ENCODE measurements around the gene PRKCB. TPM values are rescaled to one million over a fixed set of nuclear protein-coding genes. Genes with fewer than 3 reads are reported as not detected.
"Not testable (repeated sequence)": the region's sequence is repeated elsewhere in the genome, so short reads cannot be mapped to it uniquely, and the experiment has no call there.

Gene PRKCB
- total RNA-seq, 1 experiment from 2014 or later: not detected

DNA sequence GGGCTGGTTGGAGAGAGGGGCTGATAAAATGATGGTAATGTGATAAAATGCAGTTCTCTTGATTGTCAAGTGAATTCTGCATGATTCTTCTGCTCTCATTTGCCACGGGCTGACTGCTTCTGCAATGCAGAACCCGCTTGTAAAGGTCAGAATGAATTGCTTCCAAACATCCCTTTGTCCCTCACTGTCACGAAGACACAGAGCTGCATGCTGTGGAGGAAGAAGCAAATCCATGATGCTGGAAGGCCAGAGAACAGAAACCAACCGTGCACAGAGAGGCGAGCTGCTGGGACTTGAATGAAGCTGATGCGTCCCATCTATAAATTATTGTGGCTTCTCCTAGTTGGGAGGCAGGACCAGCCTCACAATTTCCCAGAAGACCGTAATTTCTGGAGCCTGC, 171.6 kb downstream of the PRKCB start:
- DNase-seq (ENCODE audit: low spot score): no peak

DNA sequence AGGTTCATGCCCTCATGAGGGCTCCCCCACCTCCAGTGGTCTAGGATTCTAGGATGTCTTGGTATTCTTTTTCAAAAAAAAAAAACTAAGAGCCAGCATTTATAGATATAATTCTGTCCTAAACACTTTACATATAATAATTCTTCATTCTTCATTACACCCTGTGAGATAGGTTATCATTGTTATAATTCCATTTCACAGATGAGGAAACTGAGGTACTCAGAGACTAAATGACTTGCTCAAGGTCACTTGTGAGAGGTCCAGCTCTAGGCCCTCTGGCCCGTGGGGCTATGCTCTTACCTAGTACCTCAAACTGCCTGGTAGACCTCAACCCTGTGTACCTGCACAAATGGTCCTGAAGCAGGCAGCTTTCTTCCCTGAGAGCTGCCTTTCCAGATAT, 172.2 kb downstream of the PRKCB start:
- no peak for DNase-seq (ENCODE audit: low spot score)

DNA sequence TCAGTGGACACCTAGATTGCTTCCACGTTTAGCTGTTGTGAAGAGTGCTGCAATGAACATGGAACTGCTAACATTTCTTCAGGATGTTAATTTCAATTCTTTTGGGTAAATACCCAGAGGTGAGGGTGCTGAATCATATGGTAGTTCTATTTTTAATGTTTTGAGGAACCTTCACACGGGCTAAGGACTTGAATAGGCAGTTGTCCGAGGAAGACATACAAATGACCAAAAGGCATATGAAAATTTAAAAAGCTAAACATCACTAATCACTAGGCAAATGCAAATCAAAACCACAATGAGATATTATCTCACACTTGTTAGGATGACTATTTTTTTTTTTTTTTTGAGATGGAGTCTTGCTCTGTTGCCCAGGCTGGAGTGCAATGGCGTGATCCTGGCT, 173.3 kb downstream of the PRKCB start:
- no peak for DNase-seq (ENCODE audit: low spot score)

DNA sequence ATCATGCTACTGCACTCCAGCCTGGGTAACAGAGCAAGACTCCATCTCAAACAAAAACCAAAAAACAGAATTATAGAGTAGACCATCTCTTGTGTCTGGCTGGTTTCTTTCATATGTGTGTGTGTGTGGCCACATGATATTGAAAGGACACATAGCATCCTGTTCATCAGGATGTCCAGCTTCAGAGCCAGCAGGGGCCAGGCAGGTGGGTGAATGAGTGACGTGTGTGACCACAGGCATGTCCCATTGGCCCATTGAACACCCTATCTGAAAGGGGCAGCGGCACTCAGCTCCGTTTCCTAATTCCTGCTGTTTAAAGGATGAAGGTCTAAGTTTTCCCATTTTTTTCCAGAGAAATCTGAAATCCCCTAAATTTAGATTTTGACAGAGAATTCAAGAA, 174.2 kb downstream of the PRKCB start:
- DNase-seq (ENCODE audit: low spot score): no peak

DNA sequence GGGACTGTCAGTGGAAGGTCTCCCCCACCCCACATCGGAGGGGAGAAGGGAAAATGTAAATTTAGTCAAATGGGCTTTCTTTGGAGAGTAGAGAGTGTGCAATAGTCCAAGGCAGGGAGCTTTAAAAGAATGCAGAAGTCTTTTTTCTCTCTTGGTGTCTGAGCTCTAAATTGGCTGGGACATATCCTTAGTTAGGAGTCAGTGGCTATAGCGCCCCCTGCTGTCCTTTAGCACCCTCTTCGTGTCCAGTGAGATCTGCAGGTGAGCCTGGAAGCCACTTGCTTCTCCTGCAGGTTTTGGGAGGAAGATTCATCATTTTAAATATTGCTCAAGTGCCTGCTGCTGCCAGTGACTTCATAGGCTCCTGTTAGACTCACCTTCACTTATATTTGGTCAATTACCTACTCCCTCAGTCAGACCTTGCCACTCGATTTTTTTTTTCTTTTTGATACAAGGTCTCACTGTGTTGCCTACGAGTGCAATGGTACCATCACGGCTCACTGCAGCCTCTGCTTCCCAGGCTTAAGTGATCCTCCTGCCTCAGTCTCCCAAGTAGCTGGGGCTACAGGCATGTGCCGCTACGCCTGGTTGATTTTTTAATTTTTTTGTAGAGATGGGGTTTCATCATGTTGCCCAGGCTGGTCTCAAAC, 174.8 kb downstream of the PRKCB start:
- DNase-seq (ENCODE audit: low spot score): peak; percentile 66

DNA sequence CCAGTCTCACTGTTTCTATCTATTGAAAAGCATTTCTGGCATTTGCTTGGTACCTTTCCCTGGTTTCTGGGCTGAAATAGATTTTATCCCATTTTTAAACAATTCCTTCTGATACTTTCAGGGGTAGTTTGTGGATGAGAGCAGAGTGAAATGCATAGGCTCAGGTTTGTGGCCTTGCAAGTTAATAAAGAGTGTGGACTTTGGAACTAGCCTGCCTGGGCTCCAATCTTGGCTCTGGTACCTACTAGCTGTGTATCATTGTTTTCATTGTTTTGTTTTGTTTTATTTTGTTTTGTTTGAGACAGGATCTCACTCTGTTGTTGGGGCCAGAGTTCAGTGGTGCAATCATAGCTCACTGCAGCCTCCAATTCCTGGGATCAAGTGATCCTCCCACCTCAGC, 175.5 kb downstream of the PRKCB start:
- no peak for DNase-seq (ENCODE audit: low spot score)

DNA sequence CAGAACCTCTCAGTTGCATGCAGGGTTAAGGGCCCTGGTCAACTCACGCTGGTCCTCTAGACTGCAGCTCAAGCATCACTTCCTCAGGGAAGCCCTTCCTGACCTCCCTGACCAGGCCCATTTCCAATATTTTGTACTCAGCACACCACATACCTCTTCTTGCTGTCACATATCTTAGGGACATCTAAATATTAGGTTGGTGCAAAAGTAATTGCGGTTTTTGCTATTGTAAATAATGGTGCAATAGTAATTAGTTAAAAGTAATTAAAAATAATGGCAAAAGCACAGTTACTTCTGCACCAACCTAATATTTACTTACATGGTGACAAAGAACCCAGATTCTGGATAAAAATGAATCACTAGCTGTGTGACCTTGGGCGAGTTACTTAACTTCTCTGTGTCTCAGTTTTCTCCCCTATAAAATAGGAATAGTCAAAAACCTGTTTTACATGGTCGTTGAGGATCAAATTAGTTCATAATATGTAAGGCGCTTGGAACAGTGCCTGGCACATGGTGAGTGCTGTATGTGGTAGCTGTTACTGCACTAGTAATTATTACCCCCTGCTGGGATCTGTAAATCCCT, 177.4 kb downstream of the PRKCB start:
- DNase-seq (ENCODE audit: low spot score): no peak

DNA sequence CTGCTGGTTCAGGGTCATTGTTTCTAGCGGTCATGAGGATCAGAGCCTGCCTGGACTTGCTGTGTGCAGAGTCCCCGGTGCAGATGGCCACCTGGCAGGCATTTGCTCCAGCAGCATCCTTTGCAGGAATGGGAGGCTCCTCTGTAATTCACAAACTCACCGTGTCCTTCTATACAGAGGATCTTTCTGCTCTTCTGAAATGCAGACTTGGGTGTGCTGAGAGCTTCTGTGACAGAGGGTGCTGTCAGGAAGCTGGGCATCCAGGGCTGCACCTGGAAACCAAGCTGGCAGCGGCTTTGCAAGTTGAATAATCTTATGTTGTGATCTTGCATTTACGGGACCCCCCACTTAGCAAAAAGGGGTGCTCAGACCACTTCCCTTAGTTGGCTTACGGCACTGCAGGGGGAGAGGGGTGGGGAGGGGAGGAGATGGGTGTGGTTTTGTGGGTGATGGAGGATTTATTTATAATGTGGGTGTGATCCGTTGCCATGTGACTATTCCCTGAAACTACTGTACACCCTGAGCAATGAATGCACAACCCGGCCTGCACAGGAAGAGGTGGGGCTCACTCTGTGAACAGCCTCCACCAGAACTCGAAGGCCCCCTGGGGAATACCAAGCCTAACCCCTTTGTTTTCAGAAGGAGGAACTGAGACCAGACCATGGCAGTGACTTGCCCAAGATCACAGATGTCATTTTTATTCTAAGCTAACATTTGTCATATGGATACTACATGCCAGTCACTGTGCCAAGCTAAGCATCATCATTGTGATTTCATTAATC, 178.3 kb downstream of the PRKCB start:
- no peak for DNase-seq (ENCODE audit: low spot score)

DNA sequence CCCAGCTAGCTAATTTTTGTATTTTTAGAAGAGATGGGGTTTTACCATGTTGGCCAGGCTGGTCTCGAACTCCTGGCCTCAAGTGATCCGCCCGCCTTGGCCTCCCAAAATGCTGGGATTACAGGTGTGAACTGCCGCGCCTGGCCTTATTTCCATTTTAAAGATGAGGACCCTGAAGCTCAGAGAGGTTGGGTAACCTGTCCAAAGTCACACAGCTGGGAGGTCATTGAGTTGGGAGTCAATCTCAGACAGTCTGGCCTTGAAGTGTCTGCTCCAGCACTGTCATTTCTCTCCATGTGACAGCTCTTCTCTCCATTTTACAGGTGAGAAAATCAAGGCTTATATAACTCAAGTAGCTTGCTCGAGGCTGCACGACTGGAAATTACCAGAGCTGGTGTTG, 179.2 kb downstream of the PRKCB start:
- not testable (repeated sequence) for DNase-seq (ENCODE audit: low spot score)

DNA sequence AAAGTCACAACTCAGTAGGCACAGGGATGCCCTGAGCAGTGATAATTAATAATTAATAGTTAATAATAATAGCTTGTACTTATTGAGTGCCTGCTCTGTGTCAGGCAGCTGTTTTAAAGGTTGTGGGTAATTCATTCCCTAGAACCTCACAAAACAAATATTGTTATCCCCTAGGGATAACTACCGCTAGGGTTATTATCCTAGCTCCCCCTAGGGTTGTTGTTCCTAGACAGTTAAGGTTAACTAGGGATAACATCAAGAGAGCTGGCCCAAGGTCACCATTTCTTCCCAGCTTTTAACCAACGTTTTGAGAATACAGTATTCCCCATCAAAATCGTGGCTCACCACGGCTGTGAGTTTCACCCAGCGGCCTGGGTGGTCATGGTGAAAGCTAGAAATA, 180.1 kb downstream of the PRKCB start:
- DNase-seq (ENCODE audit: low spot score): no peak

DNA sequence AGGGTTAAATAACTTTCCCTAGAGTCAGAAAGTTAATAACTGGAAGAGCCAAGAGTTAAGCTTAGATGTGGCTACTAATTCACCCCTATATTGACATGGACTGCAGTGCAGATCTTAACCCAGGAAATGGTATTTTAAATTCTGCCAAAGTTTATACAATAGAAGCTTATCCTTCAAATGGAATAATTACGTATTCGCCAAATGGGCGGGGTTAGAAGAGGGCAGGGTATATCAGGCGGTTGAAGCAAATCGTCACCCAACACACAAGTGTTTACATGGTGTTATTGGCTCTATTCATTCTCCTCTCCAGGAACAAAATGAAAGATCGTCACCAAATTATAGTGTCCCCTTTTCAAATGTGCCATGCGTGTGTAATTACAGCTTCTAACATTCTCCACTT, 182.7 kb downstream of the PRKCB start:
- no peak for DNase-seq (ENCODE audit: low spot score)

DNA sequence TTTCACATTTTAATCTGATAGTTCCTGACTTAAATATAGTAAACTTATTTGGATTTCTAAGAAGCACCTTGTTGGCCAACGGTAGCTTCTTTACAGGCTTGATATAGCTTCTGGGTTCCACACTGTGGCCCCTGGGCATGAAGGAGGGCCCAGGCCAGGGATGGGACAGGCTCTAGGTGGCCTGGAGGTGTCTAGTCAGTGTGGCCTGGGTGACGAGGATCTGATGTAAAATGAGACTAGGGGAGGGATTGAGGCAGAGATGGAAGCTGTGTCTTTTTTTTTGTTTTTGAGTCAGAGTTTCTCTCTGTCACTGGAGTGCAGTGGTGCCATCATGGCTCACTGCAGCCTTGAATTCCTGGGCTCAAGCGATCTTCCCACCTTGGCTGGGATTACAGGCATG, 187.0 kb downstream of the PRKCB start:
- DNase-seq (ENCODE audit: low spot score): no peak

DNA sequence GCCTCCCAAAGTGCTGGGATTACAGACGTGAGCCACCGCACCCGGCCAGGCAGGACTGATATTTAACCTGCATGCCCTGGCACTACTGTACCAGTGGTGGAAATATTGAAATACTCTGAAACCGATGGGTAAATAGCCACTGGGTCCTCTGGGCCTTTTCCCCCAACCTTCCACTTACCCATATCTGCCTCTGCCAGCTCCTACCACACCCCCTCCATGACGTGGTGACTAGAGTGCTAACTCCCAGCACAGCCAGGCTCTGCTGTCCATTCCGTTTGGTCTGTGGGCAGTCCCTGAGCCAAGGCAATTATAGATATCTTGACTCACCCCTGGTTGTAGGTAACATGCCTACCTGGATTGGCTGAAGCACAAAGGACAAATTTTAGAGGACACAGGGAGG, 187.8 kb downstream of the PRKCB start:
- no peak for DNase-seq (ENCODE audit: low spot score)

DNA sequence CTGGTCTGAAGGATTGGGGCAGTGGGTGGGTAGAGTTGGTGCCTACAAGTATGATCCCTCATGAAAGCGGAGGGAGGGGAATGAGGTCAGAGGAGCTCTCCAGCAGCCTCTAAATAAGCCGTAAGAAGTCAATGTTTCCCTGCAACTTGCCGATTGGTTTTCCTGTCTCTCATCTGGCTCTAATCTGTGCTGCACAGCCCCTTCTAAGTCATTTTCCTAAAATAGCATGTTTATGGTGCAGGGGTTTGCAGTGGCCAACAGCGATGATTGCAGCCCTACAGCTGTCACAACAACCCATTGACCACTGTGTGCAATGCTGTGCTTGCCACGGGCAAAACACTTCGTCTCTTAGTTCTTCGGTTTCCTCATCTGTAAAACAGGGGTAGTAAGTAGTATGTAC, 189.2 kb downstream of the PRKCB start:
- no peak for DNase-seq (ENCODE audit: low spot score)

DNA sequence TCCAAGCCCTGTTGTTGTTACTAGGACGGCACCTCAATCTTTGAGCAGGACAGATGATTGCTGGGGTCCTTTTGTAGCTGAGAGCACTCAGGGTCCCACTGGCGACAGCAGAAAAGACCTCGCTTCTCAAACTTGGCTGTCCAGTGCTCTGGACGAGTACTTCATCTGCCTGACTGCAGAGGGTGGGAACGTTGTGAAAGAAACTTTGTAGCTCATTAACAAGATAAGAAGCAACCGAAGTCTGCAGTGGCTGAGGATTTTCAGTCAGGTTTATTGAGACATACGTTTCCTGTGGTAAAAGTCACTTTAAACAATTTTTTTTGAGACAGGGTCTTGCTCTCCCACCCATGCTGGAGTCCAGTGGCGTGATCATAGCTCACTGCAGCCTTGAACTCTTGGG, 191.7 kb downstream of the PRKCB start:
- no peak for DNase-seq (ENCODE audit: low spot score)

DNA sequence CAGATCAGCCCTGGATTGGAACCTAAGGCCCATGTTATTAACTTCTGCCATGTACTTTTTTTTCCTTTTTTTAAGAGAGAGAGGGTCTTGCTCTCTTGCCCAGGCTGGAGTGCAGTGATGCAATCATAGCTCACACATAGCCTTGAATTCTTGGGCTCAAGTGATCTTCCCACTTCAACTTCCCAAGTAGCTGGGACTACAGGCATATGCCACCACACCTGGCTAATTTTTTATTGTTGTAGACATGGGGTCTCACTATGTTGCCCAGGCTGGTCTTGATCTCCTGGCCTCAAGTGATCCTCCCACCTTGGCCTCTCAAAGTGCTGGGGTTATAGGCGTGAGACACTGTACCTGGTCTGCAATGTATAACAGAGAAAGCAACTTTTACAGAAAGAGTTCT, 194.1 kb downstream of the PRKCB start:
- not testable (repeated sequence) for DNase-seq (ENCODE audit: low spot score)

DNA sequence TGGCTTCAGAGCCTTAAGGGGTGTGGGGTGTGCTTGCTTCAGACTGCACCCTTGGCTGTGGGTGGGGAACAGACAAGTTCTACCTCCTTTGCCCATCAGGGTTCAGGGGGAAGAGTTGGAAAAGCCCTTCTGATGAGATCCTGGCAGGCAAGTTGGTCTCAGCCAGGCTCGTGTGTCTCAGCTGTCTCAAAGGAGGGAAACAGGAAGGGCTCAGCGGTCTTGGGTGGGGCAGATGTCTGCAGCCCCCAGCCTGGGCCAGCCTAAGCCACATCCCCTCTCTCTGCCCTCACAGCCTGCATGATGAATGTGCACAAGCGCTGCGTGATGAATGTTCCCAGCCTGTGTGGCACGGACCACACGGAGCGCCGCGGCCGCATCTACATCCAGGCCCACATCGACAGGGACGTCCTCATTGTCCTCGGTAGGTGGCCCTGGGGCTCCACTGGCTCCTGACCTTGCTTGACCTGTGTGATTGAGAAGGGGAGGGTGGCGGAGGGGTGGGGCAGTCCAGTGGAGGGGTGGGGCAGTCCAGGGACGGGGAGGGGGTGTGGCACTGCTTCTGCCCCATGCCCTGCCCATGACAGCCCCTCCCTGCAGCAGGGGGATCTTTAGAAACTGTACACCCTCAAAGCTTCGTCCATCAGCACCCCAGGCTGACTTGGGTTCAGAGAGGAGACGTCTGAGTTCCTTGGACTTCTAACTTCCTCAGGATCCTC, 199.5 kb downstream of the PRKCB start:
- DNase-seq (ENCODE audit: low spot score): no peak

DNA sequence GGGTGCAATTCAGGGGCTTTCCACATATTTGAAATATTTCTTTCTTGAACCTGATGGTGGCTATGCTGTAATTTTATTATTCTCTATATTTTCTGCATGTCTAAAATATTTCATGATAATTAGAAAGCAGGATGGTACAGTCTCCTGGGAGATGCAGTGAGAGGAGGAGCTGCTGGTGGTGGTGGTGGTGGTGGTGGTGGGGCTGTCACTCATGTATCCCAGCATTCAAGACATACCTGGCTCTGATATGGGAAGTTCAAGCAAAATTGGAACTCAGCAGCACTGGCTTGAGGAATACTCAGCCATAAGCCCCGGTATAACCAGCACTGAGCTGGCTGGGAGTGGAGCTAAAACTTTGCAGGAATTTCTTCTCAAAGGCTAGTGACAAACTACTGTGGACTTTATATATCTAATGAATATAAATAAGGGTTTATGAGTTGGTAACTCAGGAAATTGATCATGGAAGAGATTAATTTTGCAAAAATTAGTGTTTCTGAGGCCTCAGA, 200.3 kb downstream of the PRKCB start:
- DNase-seq (ENCODE audit: low spot score): no peak

DNA sequence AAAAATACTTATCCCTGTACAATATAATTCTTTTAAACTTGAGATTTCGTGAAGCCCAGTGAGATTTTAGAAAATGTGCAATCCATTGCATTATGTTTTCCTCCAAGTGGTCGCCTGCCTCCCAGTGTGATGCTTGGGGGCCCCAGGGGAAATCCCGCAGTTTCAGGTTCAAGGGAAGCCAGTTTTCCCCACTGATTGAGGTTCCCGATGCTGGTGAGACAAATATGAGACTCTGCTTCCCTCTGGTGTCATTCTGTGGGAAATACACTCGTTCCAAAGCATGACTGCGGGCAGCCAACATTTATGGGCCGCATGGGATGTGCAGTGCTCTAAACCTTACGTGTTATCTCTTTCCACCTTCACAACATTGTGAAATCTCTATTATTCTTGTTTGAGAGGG, 200.8 kb downstream of the PRKCB start:
- peak; percentile 52 for DNase-seq (ENCODE audit: low spot score)

DNA sequence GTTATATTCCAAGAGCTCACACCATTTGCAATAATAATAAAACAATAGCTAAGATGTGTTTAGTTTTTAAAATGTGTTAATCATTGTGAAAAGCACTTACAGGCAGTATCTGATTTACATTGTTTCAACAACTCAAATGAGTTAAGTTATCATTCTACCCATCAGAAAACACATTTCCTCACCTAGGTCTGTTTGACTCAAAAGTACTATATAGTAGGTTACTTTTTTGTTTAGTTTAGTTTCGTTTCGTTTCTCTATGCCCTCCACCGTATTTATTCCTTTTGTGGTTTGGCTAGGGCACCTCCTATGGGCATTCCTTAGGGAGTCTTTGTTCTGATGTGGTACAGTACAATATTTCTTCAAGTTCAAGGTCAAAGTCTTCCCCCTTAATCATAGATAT, 201.6 kb downstream of the PRKCB start:
- DNase-seq (ENCODE audit: low spot score): no peak

DNA sequence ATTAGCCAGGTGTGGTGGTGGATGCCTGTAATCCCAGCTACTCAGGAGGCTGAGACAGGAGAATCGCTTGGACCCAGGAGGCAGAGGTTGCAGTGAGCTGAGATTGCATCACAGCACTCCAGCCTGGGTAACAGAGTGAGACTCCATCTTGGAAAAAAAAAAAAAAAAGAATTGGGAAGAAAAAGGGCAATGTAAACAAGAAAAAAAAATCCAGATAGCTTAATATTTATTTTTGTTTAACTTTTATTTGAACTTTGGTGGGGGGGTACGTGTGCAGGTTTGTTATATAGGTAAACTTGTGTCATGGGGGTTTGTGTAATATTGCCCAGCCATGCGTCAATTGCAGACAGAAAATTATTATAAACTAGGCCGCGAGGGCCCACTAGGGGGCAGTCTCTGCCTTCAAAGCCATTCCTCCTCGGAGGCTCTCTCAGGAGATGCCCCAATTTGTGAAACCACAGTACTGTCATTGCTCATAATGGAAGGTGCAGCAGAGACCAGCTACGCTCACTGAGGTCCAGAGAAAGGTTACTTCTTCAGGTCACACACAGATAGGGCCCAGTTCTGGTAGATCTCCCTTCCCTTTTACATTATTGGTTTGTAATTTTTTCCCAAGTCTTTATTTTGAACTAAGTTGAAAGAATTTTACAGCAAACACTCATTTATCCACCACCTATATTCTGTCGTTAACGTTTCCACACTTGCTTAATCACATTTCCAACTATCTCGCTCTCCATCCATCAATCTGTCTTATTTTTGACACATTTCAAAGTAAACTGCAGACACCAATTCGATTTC, 206.2 kb downstream of the PRKCB start:
- DNase-seq (ENCODE audit: low spot score): peak; percentile 66

DNA sequence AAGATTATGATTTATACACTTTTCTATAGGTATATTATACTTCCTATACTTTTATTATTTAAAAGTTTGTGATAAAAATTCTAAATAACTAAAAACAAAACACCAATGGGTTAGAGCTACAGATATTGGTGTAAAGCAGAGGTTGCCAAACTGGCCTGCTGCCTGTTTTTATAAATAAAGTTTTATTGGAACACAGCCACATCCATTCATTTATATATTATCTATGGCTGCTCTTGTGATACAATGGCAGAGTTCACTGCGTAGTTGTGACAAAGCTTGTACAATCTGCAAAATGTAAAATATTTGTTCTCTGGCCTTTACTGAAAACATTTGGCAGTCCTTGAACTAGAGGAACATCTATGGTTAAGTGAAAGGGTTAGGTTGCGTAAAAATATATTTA, 208.7 kb downstream of the PRKCB start:
- no peak for DNase-seq (ENCODE audit: low spot score)

Data from A172 (cell line).